Measurements from ENCODE around the gene HS6ST2. TPM values are rescaled to one million over a fixed set of nuclear protein-coding genes. Genes with fewer than 3 reads are reported as not detected.
A peak's percentile ranks its signal among the peaks of the same experiment; 100 is the strongest.

Gene HS6ST2
- total and polyA plus RNA-seq, 9 of the 15 experiments (the other 6 are each of a cell fraction or from before 2014, with no cell fraction given): not detected

DNA sequence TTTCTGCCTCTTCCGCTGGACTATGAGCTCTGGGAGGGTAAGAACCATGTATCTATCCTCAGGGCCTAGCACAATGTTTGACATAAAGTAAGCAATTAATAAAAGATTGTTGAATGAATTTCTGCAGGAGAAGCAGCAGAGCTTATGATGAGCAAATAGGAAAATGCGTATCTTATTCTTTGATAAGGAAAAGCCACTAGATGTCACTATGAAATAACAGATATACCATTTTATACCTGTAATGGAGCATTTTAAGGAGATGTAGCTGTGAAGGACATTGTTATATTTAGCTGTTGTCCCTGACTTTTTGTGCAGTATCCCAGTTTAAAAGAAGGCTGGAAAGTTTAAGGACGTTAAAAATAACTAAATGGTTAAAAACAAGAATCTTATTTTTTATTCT lies 322.3 kb downstream of the HS6ST2 start:
- no peak for FAIRE-seq
- no TSS peak for BruUV-seq (replicated peaks)
- no peak overlapping the region for H3K27ac ChIP-seq (ENCODE audit: extremely low read depth, low read depth, low read length)

More for the DNA sequence above, 322.3 kb downstream of the HS6ST2 start:
- WGBS (ENCODE audit: insufficient coverage, low coverage, missing lambda C conversion rate): 0% methylated on average over 3 of the region's 3 CpGs
- intact Hi-C loops (cut with micrococcal nuclease): no loop called here
- H3K9ac ChIP-seq (ENCODE audit: insufficient read depth in 1 of 2, low read depth in 2 of 2, low read length in 2 of 2): no peak overlapping the region
- H3K27me3 ChIP-seq (ENCODE audit: control insufficient read depth in 2 of 2, insufficient read depth in 2 of 2, low read length in 2 of 2): no peaks in the 10 kb centered on the region
- no peak overlapping the region for H3K4me3 ChIP-seq
- H3K4me2 ChIP-seq (ENCODE audit: insufficient read depth, low read length): no peak overlapping the region
- no peaks in the 10 kb centered on the region for H3K4me1 ChIP-seq (replicated peaks in 1 of 2; ENCODE audit: control insufficient read depth in 2 of 2, insufficient read depth in 2 of 2, low read length in 2 of 2)
- no peak overlapping the region for H2AFZ ChIP-seq (ENCODE audit: low read depth, low read length)
- TF ChIP-seq, protein P1, sequence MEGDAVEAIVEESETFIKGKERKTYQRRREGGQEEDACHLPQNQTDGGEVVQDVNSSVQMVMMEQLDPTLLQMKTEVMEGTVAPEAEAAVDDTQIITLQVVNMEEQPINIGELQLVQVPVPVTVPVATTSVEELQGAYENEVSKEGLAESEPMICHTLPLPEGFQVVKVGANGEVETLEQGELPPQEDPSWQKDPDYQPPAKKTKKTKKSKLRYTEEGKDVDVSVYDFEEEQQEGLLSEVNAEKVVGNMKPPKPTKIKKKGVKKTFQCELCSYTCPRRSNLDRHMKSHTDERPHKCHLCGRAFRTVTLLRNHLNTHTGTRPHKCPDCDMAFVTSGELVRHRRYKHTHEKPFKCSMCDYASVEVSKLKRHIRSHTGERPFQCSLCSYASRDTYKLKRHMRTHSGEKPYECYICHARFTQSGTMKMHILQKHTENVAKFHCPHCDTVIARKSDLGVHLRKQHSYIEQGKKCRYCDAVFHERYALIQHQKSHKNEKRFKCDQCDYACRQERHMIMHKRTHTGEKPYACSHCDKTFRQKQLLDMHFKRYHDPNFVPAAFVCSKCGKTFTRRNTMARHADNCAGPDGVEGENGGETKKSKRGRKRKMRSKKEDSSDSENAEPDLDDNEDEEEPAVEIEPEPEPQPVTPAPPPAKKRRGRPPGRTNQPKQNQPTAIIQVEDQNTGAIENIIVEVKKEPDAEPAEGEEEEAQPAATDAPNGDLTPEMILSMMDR (IDR thresholded peaks at IDR 0.05 in 2 of 3, conservative IDR thresholded peaks at IDR 0.05 in 1 of 3; ENCODE audit: insufficient read depth in 2 of 3, low read depth in 1 of 3, low read length in 3 of 3): peak in 1 of 3 experiments; percentile 34; a peak in 2 of 6 replicates
- peak in 1 of 2 experiments; percentile 31; a peak in 2 of 4 replicates for TF ChIP-seq RAD21 (CRISPR knock-in tag; conservative IDR thresholded peaks at IDR 0.05 in 1 of 2, IDR thresholded peaks at IDR 0.05 in 1 of 2)
- TF ChIP-seq KLF6 (CRISPR knock-in tag; IDR thresholded peaks at IDR 0.05; ENCODE audit: borderline replicate concordance): no peak
- no peaks in the 10 kb centered on the region for H4K20me1 ChIP-seq (replicated peaks; ENCODE audit: control insufficient read depth, insufficient read depth, low read length)
- no peaks in the 10 kb centered on the region for H3K36me3 ChIP-seq (ENCODE audit: control insufficient read depth, insufficient read depth, low read length)
- DNase-seq (ENCODE audit: extremely low read depth in 1 of 4, low spot score in 3 of 4) (no peak), ATAC-seq (no peak)
- no peaks in the 10 kb centered on the region for H3K79me2 ChIP-seq (ENCODE audit: control insufficient read depth, insufficient read depth, low read length)
- in situ Hi-C loops (cut with MboI): no loop called here
- POLR2A ChIA-PET: no interaction called here
- CTCF ChIA-PET (ENCODE audit: low intra/inter-chr PET ratio): interaction anchor here (1.4 kb wide), 1 partner anchor 1035 kb away, joined by 4 read pairs; no protein-coding TSS in a partner anchor
- H3K9me1 ChIP-seq (ENCODE audit: control insufficient read depth, insufficient read depth, low read length): no peaks in the 10 kb centered on the region
- no peaks in the 10 kb centered on the region for H3K9me3 ChIP-seq (replicated peaks; ENCODE audit: control insufficient read depth, insufficient read depth, low read depth, low read length)

Data from K562 (cell line).